ENCODE results near the gene GPI.

GRCh38 chr19:34393031-34393430, 28.0 kb downstream of the GPI start:
- no peak for TF ChIP-seq EZH2phosphoT487 (IDR thresholded peaks at IDR 0.05; ENCODE audit: borderline replicate concordance, low read depth, low read length)
- TF ChIP-seq, protein P1, sequence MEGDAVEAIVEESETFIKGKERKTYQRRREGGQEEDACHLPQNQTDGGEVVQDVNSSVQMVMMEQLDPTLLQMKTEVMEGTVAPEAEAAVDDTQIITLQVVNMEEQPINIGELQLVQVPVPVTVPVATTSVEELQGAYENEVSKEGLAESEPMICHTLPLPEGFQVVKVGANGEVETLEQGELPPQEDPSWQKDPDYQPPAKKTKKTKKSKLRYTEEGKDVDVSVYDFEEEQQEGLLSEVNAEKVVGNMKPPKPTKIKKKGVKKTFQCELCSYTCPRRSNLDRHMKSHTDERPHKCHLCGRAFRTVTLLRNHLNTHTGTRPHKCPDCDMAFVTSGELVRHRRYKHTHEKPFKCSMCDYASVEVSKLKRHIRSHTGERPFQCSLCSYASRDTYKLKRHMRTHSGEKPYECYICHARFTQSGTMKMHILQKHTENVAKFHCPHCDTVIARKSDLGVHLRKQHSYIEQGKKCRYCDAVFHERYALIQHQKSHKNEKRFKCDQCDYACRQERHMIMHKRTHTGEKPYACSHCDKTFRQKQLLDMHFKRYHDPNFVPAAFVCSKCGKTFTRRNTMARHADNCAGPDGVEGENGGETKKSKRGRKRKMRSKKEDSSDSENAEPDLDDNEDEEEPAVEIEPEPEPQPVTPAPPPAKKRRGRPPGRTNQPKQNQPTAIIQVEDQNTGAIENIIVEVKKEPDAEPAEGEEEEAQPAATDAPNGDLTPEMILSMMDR (conservative IDR thresholded peaks at IDR 0.05; ENCODE audit: low read length), result no peak

All from OCI-LY7 (cell line).